K562 treated with DMSO at 1 percent for 48 hours (cell line): ENCODE data around the gene ESRRB. TPM values are rescaled to one million over a fixed set of nuclear protein-coding genes. Genes with fewer than 3 reads are reported as not detected.

Experiments
- total RNA-seq: library from RNA; unstranded; fragments of 300-600 nt; gene quantifications from 2 replicates; pipeline ENCODE4 v1.2.3, GENCODE V29; 2022; ENCODE audit warnings: low replicate concordance; ENCODE audit errors: extremely low read depth

Gene ESRRB
- total RNA-seq, result not detected in 2 replicates

DNA sequence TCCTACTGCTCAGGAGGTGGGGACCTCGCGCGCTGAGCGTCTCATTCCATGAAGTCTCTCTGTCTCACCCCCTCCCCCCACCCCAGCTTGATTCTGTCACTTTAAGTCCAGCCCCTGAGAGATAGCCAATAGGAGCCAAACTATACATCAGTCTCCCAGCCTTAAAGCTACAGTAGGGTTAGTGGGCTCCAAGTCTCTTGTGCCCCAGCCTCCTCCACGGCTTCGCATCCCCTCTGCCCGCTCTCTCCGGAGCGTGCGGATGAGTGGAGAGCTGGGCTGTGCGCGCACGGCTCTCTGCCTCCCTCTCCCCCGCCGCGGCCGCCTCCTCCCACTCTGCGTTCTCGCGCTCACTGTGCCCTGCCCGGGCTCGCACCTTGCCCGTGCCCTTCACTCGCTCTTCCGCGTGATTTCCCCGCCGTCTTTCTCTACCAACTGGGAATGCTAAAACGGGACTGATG lies at the start of gene ESRRB:
Gene ESRRB, plus strand, starts transcription at position 191 of the 458 bp plus-strand sequence. Its CDS starts 265 bp downstream, at position 456.

Other genes starting within 250 kb of the ESRRB start
- gene GPATCH2L, start 224.2 kb upstream of the ESRRB start, total RNA-seq, result not detected in 2 replicates